ENCODE data around the gene GGT6. TPM values are rescaled to one million over a fixed set of nuclear protein-coding genes. Genes with fewer than 3 reads are reported as not detected.

Gene GGT6
- total RNA-seq, 3 donors from 2014 or later, result 98.0 to 219 (median 189) TPM

GRCh38 chr17:4594931-4595684 is 34.7 kb upstream of the GGT6 start:
- no peak overlapping the region for H3K4me3 ChIP-seq
- no peaks in the 10 kb centered on the region for H3K36me3 ChIP-seq (ENCODE audit: low read depth)
- ATAC-seq (peak; percentile 71), DNase-seq (peak in 2 of 3 donors; percentile 47 to 51)
- H3K4me1 ChIP-seq (ENCODE audit: low read depth), result no peaks in the 10 kb centered on the region
- intact Hi-C loops (cut with DNase I, micrococcal nuclease), result no loop called here
- TF ChIP-seq CTCF (IDR thresholded peaks at IDR 0.05), result peak; percentile 17
- H3K9me3 ChIP-seq, result no peaks in the 10 kb centered on the region

GRCh38 chr17:4594406-4594805 is 34.0 kb upstream of the GGT6 start:
- H3K9me3 ChIP-seq, result no peaks in the 10 kb centered on the region
- TF ChIP-seq CTCF (IDR thresholded peaks at IDR 0.05), result no peak
- DNase-seq (no peak), ATAC-seq (no peak)
- H3K4me1 ChIP-seq (ENCODE audit: low read depth), result no peaks in the 10 kb centered on the region
- H3K4me3 ChIP-seq, result no peak overlapping the region
- H3K36me3 ChIP-seq (ENCODE audit: low read depth), result no peaks in the 10 kb centered on the region
- intact Hi-C loops (cut with DNase I, micrococcal nuclease), result no loop called here

- intact Hi-C loops (cut with DNase I, micrococcal nuclease), result no loop called here
- TF ChIP-seq CTCF (IDR thresholded peaks at IDR 0.05), result no peak
- Histone ChIP-seq H3K4me3 (no peak overlapping the region), H3K9me3 (no peaks in the 10 kb centered on the region), H3K4me1 (ENCODE audit: low read depth) (no peaks in the 10 kb centered on the region), H3K36me3 (ENCODE audit: low read depth) (no peaks in the 10 kb centered on the region)
- DNase-seq, result no peak
- ATAC-seq, result no peak
Measured at GRCh38 chr17:4593021-4593421, 32.6 kb upstream of the GGT6 start.

- intact Hi-C loops (cut with DNase I, micrococcal nuclease), result no loop called here
- Histone ChIP-seq H3K4me3 (no peak overlapping the region), H3K36me3 (ENCODE audit: low read depth) (no peaks in the 10 kb centered on the region), H3K4me1 (ENCODE audit: low read depth) (no peaks in the 10 kb centered on the region), H3K9me3 (no peaks in the 10 kb centered on the region)
- ATAC-seq (no peak), DNase-seq (no peak)
- no peak for TF ChIP-seq CTCF (IDR thresholded peaks at IDR 0.05)
Measured at GRCh38 chr17:4592240-4593005, 32.0 kb upstream of the GGT6 start.

- Histone ChIP-seq H3K9me3 (no peaks in the 10 kb centered on the region), H3K4me3 (no peak overlapping the region), H3K36me3 (ENCODE audit: low read depth) (no peaks in the 10 kb centered on the region), H3K4me1 (ENCODE audit: low read depth) (no peaks in the 10 kb centered on the region)
- no peak for TF ChIP-seq CTCF (IDR thresholded peaks at IDR 0.05)
- DNase-seq (no peak), ATAC-seq (no peak)
- intact Hi-C loops (cut with DNase I, micrococcal nuclease), result no loop called here
Measured at GRCh38 chr17:4591529-4591928, 31.2 kb upstream of the GGT6 start.
